ENCODE results near the gene GRIK1.

The GRIK1 gene

GRCh38 chr21:29673096-29673610, 266.6 kb downstream of the GRIK1 start:
- Mint-ChIP-seq H3K4me1 (peaks cover 21% of the 10 kb centered on the region), H3K27me3 (peaks cover 8% of the 10 kb centered on the region), H3K36me3 (no peaks in the 10 kb centered on the region), H3K4me3 (no peak overlapping the region), H3K9me3 (no peaks in the 10 kb centered on the region), H3K27ac (no peak overlapping the region)
- no peak for ATAC-seq

GRCh38 chr21:29671728-29672127, 268.1 kb downstream of the GRIK1 start:
- Mint-ChIP-seq H3K27me3 (no peaks in the 10 kb centered on the region), H3K36me3 (no peaks in the 10 kb centered on the region), H3K4me3 (no peak overlapping the region), H3K4me1 (peaks cover 18% of the 10 kb centered on the region), H3K27ac (no peak overlapping the region), H3K9me3 (no peaks in the 10 kb centered on the region)
- ATAC-seq: no peak

GRCh38 chr21:29670228-29670627, 269.6 kb downstream of the GRIK1 start:
- H3K36me3 Mint-ChIP-seq: no peaks in the 10 kb centered on the region

GRCh38 chr21:29669416-29669815, 270.4 kb downstream of the GRIK1 start:
- Mint-ChIP-seq H3K27ac (no peak overlapping the region), H3K27me3 (peaks cover 2% of the 10 kb centered on the region), H3K36me3 (no peaks in the 10 kb centered on the region), H3K4me3 (no peak overlapping the region), H3K9me3 (no peaks in the 10 kb centered on the region), H3K4me1 (peaks cover 11% of the 10 kb centered on the region)
- ATAC-seq: no peak

More at GRCh38 chr21:29670228-29670627, 269.6 kb downstream of the GRIK1 start:
- Mint-ChIP-seq H3K27me3 (no peaks in the 10 kb centered on the region), H3K4me1 (peaks cover 18% of the 10 kb centered on the region), H3K9me3 (no peaks in the 10 kb centered on the region), H3K4me3 (no peak overlapping the region), H3K27ac (no peak overlapping the region)
- no peak for ATAC-seq

- no peaks in the 10 kb centered on the region for H3K36me3 Mint-ChIP-seq
- peaks cover 6% of the 10 kb centered on the region for H3K4me1 Mint-ChIP-seq
- H3K9me3 Mint-ChIP-seq: no peaks in the 10 kb centered on the region
- H3K27me3 Mint-ChIP-seq: peaks cover 13% of the 10 kb centered on the region
- ATAC-seq: no peak
- no peak overlapping the region for H3K27ac Mint-ChIP-seq
- no peak overlapping the region for H3K4me3 Mint-ChIP-seq
Observed at GRCh38 chr21:29667651-29668050, 272.1 kb downstream of the GRIK1 start.

- Mint-ChIP-seq H3K27ac (no peak overlapping the region), H3K9me3 (no peaks in the 10 kb centered on the region), H3K4me1 (peaks cover 6% of the 10 kb centered on the region), H3K4me3 (no peak overlapping the region), H3K36me3 (no peaks in the 10 kb centered on the region), H3K27me3 (peaks cover 13% of the 10 kb centered on the region)
- ATAC-seq: no peak
Observed at GRCh38 chr21:29664615-29665014, 275.2 kb downstream of the GRIK1 start.

- no peak overlapping the region for H3K4me3 Mint-ChIP-seq
- H3K36me3 Mint-ChIP-seq: no peaks in the 10 kb centered on the region
- H3K27me3 Mint-ChIP-seq: peaks cover 13% of the 10 kb centered on the region
- no peak overlapping the region for H3K27ac Mint-ChIP-seq
- no peaks in the 10 kb centered on the region for H3K9me3 Mint-ChIP-seq
- no peak for ATAC-seq
- peaks cover 2% of the 10 kb centered on the region for H3K4me1 Mint-ChIP-seq
Observed at GRCh38 chr21:29661672-29662442, 277.9 kb downstream of the GRIK1 start.

GRCh38 chr21:29660047-29660720, 279.6 kb downstream of the GRIK1 start:
- Mint-ChIP-seq H3K9me3 (no peaks in the 10 kb centered on the region), H3K4me3 (no peak overlapping the region), H3K27me3 (peaks cover 13% of the 10 kb centered on the region), H3K36me3 (no peaks in the 10 kb centered on the region), H3K27ac (no peak overlapping the region), H3K4me1 (peaks cover 7% of the 10 kb centered on the region)
- ATAC-seq: no peak

GRCh38 chr21:29658934-29659203, 280.9 kb downstream of the GRIK1 start:
- Mint-ChIP-seq H3K36me3 (no peaks in the 10 kb centered on the region), H3K27me3 (peaks cover 6% of the 10 kb centered on the region), H3K4me1 (peaks cover 7% of the 10 kb centered on the region), H3K9me3 (no peaks in the 10 kb centered on the region), H3K4me3 (no peak overlapping the region), H3K27ac (no peak overlapping the region)
- ATAC-seq: no peak

GRCh38 chr21:29658177-29658933, 281.4 kb downstream of the GRIK1 start:
- H3K4me3 Mint-ChIP-seq: no peak overlapping the region

GRCh38 chr21:29657240-29657989, 282.4 kb downstream of the GRIK1 start:
- Mint-ChIP-seq H3K36me3 (no peaks in the 10 kb centered on the region), H3K27me3 (no peaks in the 10 kb centered on the region), H3K4me1 (peaks cover 7% of the 10 kb centered on the region), H3K9me3 (no peaks in the 10 kb centered on the region), H3K27ac (no peak overlapping the region), H3K4me3 (no peak overlapping the region)
- ATAC-seq: no peak

More at GRCh38 chr21:29658177-29658933, 281.4 kb downstream of the GRIK1 start:
- no peak for ATAC-seq
- no peaks in the 10 kb centered on the region for H3K36me3 Mint-ChIP-seq
- peaks cover under 1% of the 10 kb centered on the region for H3K27me3 Mint-ChIP-seq
- H3K4me1 Mint-ChIP-seq: peaks cover 7% of the 10 kb centered on the region
- H3K27ac Mint-ChIP-seq: no peak overlapping the region
- no peaks in the 10 kb centered on the region for H3K9me3 Mint-ChIP-seq

GRCh38 chr21:29656504-29657239, 283.1 kb downstream of the GRIK1 start:
- Mint-ChIP-seq H3K27me3 (no peaks in the 10 kb centered on the region), H3K9me3 (no peaks in the 10 kb centered on the region), H3K4me1 (peaks cover 7% of the 10 kb centered on the region), H3K36me3 (no peaks in the 10 kb centered on the region), H3K27ac (no peak overlapping the region), H3K4me3 (no peak overlapping the region)
- no peak for ATAC-seq

GRCh38 chr21:29655577-29655976, 284.2 kb downstream of the GRIK1 start:
- H3K27me3 Mint-ChIP-seq: no peaks in the 10 kb centered on the region
- ATAC-seq: no peak
- H3K27ac Mint-ChIP-seq: no peak overlapping the region
- H3K9me3 Mint-ChIP-seq: no peaks in the 10 kb centered on the region
- H3K4me3 Mint-ChIP-seq: no peak overlapping the region
- no peaks in the 10 kb centered on the region for H3K36me3 Mint-ChIP-seq
- peaks cover 7% of the 10 kb centered on the region for H3K4me1 Mint-ChIP-seq

GRCh38 chr21:29654855-29655254, 284.9 kb downstream of the GRIK1 start:
- Mint-ChIP-seq H3K27me3 (no peaks in the 10 kb centered on the region), H3K36me3 (no peaks in the 10 kb centered on the region), H3K4me1 (peaks cover 7% of the 10 kb centered on the region), H3K27ac (no peak overlapping the region), H3K4me3 (no peak overlapping the region), H3K9me3 (no peaks in the 10 kb centered on the region)
- ATAC-seq: no peak

Measured in stimulated activated memory B cell treated with anti-CD40 and anti-IgM and Interleukin-4, amounts not matched to agents 10 μg/mL and 1 μg/mL and 100 μg/mL, for 72 hours (primary cell).